DMS114 treated with DMSO at 0.1 percent for 48 hours (cell line): Measurements from ENCODE around the gene MYO15A.
A peak's percentile ranks its signal among the peaks of the same experiment; 100 is the strongest.

Source experiments
- DNase-seq: peaks from one replicate; lab custom pipeline; 2025; ENCODE audit not compliant: unreplicated experiment; lab: John Stamatoyannopoulos, UW

The MYO15A gene

DNA sequence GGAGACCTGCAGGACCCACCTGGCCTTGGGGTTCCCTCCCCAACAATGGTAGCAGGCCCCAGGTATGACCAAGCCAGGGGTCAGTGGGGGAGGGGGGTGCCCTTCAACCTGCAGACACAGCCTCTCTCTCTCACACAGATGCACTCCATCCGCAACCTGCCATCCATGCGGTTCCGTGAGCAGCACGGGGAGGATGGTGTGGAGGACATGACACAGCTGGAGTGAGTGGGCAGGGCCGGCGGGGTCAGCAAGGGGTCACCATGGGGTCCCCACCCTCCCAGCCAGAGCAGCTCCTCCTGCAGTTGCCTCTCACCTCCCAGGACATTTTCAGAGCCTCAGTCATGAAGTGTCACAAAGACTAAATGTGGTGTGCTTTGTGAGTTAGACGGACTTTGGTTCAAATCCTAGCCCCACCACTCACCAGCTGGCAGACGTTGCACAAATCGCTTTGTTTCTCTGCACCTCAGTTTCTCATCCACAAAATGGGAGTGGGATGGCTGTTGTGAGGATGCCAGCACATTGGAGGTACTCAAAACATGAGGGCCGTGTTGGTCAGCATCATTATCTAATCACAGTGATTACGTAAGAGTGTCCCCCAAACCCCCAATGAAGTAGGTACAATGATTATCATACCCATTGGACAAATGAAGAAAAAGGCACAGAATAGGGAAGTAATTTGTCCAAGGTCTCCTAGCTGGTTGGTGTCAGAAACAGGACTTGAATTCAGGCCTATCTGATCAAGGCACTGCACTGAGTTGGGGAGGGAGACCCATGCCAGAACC is 16.0 kb downstream of the MYO15A start:
- no peak for DNase-seq

DNA sequence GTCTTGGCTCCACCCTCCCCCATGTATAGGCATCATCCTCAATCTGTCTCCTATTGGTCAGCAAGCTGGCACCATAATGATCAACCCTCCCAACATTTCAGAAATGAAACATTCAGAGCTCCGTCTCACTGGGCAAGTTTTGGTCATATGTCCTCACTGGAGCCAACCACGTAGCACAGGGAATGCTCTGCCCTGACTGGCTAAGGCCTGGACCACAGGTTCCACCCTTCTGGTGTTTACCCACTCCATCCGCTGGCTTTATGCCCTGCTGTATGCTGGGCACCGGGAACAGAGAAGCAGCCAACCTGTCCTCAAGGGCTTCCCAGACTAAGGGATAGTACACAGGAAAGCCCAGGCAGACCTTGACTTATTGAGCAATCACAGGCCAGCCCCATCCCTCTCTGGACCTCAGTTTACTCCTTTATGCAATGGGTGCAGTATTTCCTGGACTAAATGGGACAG is 20.5 kb downstream of the MYO15A start:
- DNase-seq, result no peak

DNA sequence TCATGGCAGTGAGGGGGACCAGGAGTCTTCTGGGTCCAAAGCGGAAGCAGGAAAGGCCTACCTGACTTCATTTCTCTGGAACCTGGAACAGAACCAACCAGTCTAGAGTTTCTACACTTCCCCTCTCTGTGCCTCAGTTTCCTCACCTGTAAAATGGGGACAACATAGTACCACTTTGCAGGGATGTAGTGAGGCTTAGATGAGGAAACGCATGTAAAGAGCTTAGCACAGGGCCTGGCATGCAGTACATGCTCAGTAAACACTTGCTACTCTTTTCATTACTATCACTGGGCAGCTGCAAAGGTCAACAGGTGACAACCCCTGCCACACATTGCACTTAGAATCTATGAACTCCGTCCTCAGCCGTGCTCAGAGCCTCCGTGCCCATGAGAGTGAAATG is 24.2 kb downstream of the MYO15A start:
- no peak for DNase-seq

DNA sequence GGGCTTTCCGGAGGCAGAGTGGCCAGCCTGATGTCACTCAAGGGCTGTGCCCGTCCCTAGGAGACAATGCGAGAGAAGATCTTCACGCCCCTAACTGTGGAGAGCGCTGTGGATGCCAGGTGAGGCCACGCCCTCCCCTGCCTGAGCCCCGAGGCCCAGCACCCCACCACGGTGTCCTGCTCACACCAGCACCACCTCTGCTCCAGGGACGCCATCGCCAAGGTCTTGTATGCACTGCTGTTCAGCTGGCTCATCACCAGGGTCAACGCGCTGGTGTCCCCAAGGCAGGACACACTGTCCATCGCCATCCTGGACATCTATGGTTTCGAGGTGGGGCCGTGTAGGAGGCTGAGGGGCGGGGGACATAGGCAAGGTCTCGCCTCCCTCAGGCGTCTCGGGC is 27.8 kb downstream of the MYO15A start:
- no peak for DNase-seq

DNA sequence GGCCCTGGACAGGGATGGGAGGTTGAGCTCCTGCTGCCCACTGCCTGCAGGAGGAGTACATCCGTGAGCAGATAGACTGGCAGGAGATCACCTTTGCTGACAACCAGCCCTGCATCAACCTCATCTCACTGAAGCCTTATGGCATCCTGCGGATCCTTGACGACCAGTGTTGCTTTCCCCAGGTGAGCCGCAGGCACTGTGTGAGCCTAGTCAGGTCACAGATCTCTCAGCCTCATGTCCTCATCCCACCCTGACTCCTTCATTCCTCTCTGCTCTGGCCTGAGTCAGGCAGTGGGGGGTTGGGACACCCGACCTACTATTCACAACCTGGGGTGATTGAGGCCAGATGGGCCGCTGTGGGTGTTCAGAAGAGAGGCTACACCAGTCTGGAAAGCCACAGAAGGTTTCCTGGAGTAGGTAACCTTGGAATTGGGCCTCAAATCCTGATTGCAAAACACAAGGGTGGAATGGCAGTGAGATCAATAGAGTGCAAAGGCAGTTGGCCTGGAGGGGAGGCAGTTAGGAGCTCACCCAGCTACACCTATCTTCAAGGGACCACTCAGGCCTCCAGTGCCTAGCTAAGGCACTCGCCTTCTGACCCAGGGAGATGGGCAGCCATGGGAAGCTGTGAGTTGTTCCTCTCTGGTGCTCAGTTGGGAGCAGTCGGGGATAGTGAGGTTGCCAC is 29.7 kb downstream of the MYO15A start:
- no peak for DNase-seq

- DNase-seq, result no peak
These were observed 30.5 kb downstream of the MYO15A start for GRCh38 chr17:18139092-18139491.

GRCh38 chr17:18139498-18139897 is 30.9 kb downstream of the MYO15A start:
- DNase-seq, result no peak

- no peak for DNase-seq
These were observed 31.4 kb downstream of the MYO15A start for GRCh38 chr17:18139949-18140348.

- no peak for DNase-seq
These were observed 32.1 kb downstream of the MYO15A start for GRCh38 chr17:18140648-18141047.

GRCh38 chr17:18141210-18141803 is 32.8 kb downstream of the MYO15A start:
- DNase-seq, result peak; percentile 3

- no peak for DNase-seq
These were observed 33.9 kb downstream of the MYO15A start for GRCh38 chr17:18142417-18142816.

- no peak for DNase-seq
These were observed 34.7 kb downstream of the MYO15A start for GRCh38 chr17:18143044-18143936.

- DNase-seq, result no peak
These were observed 35.7 kb downstream of the MYO15A start for GRCh38 chr17:18144261-18144660.

- DNase-seq, result no peak
These were observed 36.3 kb downstream of the MYO15A start for GRCh38 chr17:18144855-18145254.

DNA sequence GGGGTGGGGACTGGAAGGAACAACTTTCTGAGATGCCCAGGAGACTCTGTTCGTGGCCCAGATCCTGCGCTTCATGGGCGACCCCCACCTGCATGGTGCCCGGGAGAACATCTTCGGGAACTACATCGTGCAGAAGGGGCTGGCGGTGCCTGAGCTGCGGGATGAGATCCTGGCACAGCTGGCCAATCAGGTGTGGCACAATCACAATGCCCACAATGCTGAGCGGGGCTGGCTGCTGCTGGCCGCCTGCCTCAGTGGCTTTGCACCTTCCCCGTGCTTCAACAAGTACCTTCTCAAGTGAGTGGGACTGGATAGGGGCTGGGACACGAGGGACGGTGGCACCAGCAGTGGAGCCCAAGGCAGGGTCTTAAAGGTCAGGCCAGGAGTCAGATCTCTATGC is 37.3 kb downstream of the MYO15A start:
- DNase-seq, result no peak

DNA sequence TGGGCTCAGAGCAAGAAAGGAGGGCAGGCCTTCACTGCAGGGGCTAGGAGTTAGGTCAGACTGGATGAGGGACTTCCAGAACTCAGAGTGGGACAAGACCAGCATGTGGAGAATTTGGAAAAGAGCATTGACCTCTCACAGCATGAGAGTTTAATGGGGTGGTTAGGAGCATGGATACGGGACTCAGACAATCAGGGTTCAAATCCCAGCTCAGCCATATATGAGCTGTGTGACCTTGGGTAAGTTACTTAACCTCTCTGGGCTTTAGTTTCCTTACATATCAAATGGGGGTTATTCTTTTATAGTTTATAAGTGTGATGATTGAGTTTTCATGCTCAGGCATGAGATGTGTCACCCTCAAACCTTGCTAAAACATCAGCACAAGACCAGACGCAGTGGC is 37.7 kb downstream of the MYO15A start:
- no peak for DNase-seq

GRCh38 chr17:18146980-18147379 is 38.4 kb downstream of the MYO15A start:
- DNase-seq, result no peak

- no peak for DNase-seq
These were observed 40.0 kb downstream of the MYO15A start for GRCh38 chr17:18148586-18148985.

DNA sequence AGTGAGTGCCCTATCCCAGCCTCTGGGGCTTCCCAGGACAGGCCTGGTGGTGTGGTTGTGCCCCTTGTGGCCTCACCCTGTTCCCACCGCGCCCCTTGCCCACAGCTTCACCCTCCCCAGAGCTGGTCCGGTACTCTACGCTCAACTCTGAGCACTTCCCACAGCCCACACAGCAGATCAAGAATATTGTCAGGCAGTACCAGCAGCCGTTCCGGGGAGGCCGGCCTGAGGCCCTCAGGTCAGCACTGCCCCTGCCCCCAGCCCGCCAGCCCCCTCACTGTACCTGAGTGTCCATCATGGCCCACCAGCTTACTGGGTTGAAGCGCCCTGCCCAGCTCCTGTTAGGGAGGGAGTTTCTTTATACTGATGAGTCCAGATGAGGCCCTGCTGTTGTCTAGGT is 42.7 kb downstream of the MYO15A start:
- DNase-seq, result no peak

DNA sequence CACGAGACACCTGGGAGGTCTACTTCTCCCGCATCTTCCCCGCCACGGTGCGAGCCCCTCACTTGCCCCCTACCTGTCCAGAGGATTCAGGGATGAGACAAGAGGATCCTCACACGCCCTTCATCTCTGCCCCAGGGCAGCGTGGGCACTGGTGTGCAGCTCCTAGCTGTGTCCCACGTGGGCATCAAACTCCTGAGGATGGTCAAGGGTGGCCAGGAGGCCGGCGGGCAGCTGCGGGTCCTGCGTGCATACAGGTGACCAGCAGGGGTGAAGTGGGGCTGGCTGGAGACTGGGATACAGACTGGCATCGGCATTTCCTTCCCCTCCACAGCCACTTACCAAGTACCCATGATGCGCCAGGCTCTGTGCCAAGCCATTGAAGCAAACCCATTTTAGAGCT is 46.6 kb downstream of the MYO15A start:
- DNase-seq, result no peak
